Neural cell (in vitro differentiated cells): ENCODE measurements around the gene OARD1. TPM values are rescaled to one million over a fixed set of nuclear protein-coding genes. Genes with fewer than 3 reads are reported as not detected.

Experiments
- H2AFZ ChIP-seq: fragments of 200-600, 300-800 bp; sonication (generic), shearing (Covaris generic); 2 replicates; pipeline ENCODE4 v1.6.0; 2014; ENCODE audit warnings: low read depth, mild to moderate bottlenecking, antibody characterized with exemption, low read length, moderate library complexity
- H3F3A ChIP-seq: fragments of 200-600 bp; shearing (Covaris generic); 2 replicates; pipeline ENCODE4 v1.6.1; 2016; ENCODE audit warnings: mild to moderate bottlenecking, moderate library complexity, mixed read lengths, antibody characterized with exemption, low read length; ENCODE audit not compliant: insufficient read depth, poor library complexity, severe bottlenecking
- H3K27ac ChIP-seq: fragments of 200-600, 300-800 bp; sonication (generic), shearing (Covaris generic); 2 replicates; pipeline ENCODE4 v1.5.1; 2014; ENCODE audit warnings: mild to moderate bottlenecking, low read length, moderate library complexity
- H3K27me3 ChIP-seq: fragments of 300-800, 200-600 bp; sonication (generic), shearing (Covaris generic); 2 replicates; pipeline ENCODE4 v1.6.0; 2014; ENCODE audit warnings: mild to moderate bottlenecking, low read depth, low read length, moderate library complexity; ENCODE audit not compliant: insufficient read depth
- H3K36me3 ChIP-seq: fragments of 300-800, 200-600 bp; sonication (generic), shearing (Covaris generic); 2 replicates; pipeline ENCODE4 v1.5.1; 2014; ENCODE audit warnings: mild to moderate bottlenecking, antibody characterized with exemption, low read length, moderate library complexity; ENCODE audit not compliant: insufficient read depth
- H3K4me2 ChIP-seq: fragments of 300-800, 200-600 bp; sonication (generic), shearing (Covaris generic); 2 replicates; pipeline ENCODE4 v1.6.0; 2014; ENCODE audit warnings: mild to moderate bottlenecking, low read length
- H3K4me3 ChIP-seq: fragments of 300-800, 200-600 bp; sonication (generic), shearing (Covaris generic); 2 replicates; pipeline ENCODE4 v1.5.1; 2014; ENCODE audit warnings: mild to moderate bottlenecking, low read length, moderate library complexity
- H3K79me2 ChIP-seq: fragments of 200-600 bp; shearing (Covaris generic); replicated peaks from 2 replicates; pipeline ENCODE4 v1.6.0; 2014; ENCODE audit warnings: mild to moderate bottlenecking, low read length, moderate library complexity; ENCODE audit not compliant: insufficient read depth
- H3K9ac ChIP-seq: fragments of 300-800, 200-600 bp; sonication (generic), shearing (Covaris generic); 2 replicates; pipeline ENCODE4 v1.6.1; 2016; ENCODE audit warnings: mild to moderate bottlenecking, low read length, mixed read lengths
- H3K9me2 ChIP-seq: fragments of 200-600 bp; shearing (Covaris generic); 2 replicates; pipeline ENCODE4 v1.6.1; 2016; ENCODE audit warnings: mild to moderate bottlenecking, low read length, mixed read lengths; ENCODE audit not compliant: insufficient read depth
- H3K9me3 ChIP-seq: fragments of 200-600, 300-800 bp; sonication (generic), shearing (Covaris generic); 2 replicates; pipeline ENCODE4 v1.6.1; 2016; ENCODE audit warnings: mild to moderate bottlenecking, mixed run types, low read length, moderate library complexity, mixed read lengths
- H4K20me1 ChIP-seq: fragments of 200-600 bp; shearing (Covaris generic); 2 replicates; pipeline ENCODE4 v1.6.1; 2016; ENCODE audit warnings: mild to moderate bottlenecking, mixed run types; ENCODE audit not compliant: insufficient read depth
- EP300 ChIP-seq: fragments of 450-650 bp; conservative IDR thresholded peaks from 2 replicates; pipeline ENCODE4 v1.6.1; 2014; ENCODE audit warnings: antibody characterized with exemption, mild to moderate bottlenecking, moderate library complexity; ENCODE audit not compliant: poor library complexity, severe bottlenecking
- EZH2 ChIP-seq: fragments of 200-600, 300-800 bp; shearing (Covaris generic), sonication (generic); IDR thresholded peaks from 2 replicates; pipeline ENCODE4 v1.6.1; 2014; ENCODE audit warnings: antibody characterized with exemption, low read length, borderline replicate concordance, mild to moderate bottlenecking; ENCODE audit not compliant: insufficient read depth, poor library complexity, severe bottlenecking
- MXI1 ChIP-seq: fragments of 450-650 bp; conservative IDR thresholded peaks from 2 replicates; pipeline ENCODE4 v1.6.1; 2014; ENCODE audit warnings: antibody characterized with exemption, mild to moderate bottlenecking; ENCODE audit not compliant: poor library complexity, severe bottlenecking
- POLR2AphosphoS5 ChIP-seq: IDR thresholded peaks from 2 replicates; pipeline ENCODE4 v1.6.1; 2012
- SMC3 ChIP-seq: fragments of 450-650 bp; conservative IDR thresholded peaks from 2 replicates; pipeline ENCODE4 v1.6.1; 2014; ENCODE audit warnings: antibody characterized with exemption, mild to moderate bottlenecking, moderate library complexity; ENCODE audit not compliant: poor library complexity
- TAF1 ChIP-seq: IDR thresholded peaks from 2 replicates; pipeline ENCODE4 v1.6.1; 2012; ENCODE audit warnings: low read depth
- polyA plus RNA-seq: library from polyadenylated mRNA; depleted of rRNA; stranded (reverse); fragments of >200 nt; gene quantifications from 2 replicates; pipeline ENCODE4 v1.2.3, GENCODE V29; 2014
- TF ChIP-seq, protein P1 (sequence below): IDR thresholded peaks from 2 replicates; pipeline ENCODE4 v1.6.1; 2012; ENCODE audit warnings: borderline replicate concordance
- TF ChIP-seq, protein P2 (sequence below): fragments of 450-650 bp; IDR thresholded peaks from 2 replicates; pipeline ENCODE4 v1.5.1; 2014; ENCODE audit warnings: antibody characterized with exemption, mild to moderate bottlenecking, moderate library complexity; ENCODE audit not compliant: poor library complexity, severe bottlenecking

OARD1 gene
- polyA plus RNA-seq, 1 donor from 2014 or later, result 38.7 TPM

DNA sequence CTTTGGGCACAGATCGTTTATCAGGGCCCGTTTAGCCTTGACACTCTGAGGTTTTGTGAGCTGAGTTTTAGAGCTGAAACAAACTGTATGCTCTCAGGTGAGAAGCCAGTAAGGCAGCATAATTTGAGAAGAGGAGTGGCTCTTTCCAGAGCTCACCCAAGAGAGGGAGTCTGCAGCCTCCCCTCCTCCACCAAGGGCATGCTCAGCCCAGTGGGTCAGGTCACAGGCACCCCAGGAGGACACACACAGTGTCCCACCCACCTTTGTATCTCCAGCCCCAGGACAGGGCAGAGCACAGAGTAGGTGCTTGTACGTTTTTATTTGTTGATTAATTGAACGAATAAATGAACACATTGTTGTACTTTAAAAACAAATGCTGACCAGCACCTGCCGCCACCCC is 26.5 kb downstream of the OARD1 start:
- no peaks in the 10 kb centered on the region for H3K36me3 ChIP-seq
- H3K9me2 ChIP-seq, result no peaks in the 10 kb centered on the region
- H3K9me3 ChIP-seq, result no peaks in the 10 kb centered on the region
- H4K20me1 ChIP-seq, result no peaks in the 10 kb centered on the region
- no peaks in the 10 kb centered on the region for H3K27me3 ChIP-seq
- H3K4me3 ChIP-seq, result no peak overlapping the region
- no peak for TF ChIP-seq MXI1
- TF ChIP-seq SMC3, result no peak
- no peak for TF ChIP-seq EZH2
- TF ChIP-seq EP300, result no peak
- TF ChIP-seq TAF1, result no peak
- TF ChIP-seq, protein P1, sequence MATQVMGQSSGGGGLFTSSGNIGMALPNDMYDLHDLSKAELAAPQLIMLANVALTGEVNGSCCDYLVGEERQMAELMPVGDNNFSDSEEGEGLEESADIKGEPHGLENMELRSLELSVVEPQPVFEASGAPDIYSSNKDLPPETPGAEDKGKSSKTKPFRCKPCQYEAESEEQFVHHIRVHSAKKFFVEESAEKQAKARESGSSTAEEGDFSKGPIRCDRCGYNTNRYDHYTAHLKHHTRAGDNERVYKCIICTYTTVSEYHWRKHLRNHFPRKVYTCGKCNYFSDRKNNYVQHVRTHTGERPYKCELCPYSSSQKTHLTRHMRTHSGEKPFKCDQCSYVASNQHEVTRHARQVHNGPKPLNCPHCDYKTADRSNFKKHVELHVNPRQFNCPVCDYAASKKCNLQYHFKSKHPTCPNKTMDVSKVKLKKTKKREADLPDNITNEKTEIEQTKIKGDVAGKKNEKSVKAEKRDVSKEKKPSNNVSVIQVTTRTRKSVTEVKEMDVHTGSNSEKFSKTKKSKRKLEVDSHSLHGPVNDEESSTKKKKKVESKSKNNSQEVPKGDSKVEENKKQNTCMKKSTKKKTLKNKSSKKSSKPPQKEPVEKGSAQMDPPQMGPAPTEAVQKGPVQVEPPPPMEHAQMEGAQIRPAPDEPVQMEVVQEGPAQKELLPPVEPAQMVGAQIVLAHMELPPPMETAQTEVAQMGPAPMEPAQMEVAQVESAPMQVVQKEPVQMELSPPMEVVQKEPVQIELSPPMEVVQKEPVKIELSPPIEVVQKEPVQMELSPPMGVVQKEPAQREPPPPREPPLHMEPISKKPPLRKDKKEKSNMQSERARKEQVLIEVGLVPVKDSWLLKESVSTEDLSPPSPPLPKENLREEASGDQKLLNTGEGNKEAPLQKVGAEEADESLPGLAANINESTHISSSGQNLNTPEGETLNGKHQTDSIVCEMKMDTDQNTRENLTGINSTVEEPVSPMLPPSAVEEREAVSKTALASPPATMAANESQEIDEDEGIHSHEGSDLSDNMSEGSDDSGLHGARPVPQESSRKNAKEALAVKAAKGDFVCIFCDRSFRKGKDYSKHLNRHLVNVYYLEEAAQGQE, result no peak
- TF ChIP-seq POLR2AphosphoS5, result no peak
- TF ChIP-seq, protein P2, sequence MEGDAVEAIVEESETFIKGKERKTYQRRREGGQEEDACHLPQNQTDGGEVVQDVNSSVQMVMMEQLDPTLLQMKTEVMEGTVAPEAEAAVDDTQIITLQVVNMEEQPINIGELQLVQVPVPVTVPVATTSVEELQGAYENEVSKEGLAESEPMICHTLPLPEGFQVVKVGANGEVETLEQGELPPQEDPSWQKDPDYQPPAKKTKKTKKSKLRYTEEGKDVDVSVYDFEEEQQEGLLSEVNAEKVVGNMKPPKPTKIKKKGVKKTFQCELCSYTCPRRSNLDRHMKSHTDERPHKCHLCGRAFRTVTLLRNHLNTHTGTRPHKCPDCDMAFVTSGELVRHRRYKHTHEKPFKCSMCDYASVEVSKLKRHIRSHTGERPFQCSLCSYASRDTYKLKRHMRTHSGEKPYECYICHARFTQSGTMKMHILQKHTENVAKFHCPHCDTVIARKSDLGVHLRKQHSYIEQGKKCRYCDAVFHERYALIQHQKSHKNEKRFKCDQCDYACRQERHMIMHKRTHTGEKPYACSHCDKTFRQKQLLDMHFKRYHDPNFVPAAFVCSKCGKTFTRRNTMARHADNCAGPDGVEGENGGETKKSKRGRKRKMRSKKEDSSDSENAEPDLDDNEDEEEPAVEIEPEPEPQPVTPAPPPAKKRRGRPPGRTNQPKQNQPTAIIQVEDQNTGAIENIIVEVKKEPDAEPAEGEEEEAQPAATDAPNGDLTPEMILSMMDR, result no peak
- no peak overlapping the region for H2AFZ ChIP-seq
- H3K9ac ChIP-seq, result no peak overlapping the region
- no peaks in the 10 kb centered on the region for H3K79me2 ChIP-seq
- H3K27ac ChIP-seq, result no peak overlapping the region
- H3K4me2 ChIP-seq, result no peak overlapping the region
- H3F3A ChIP-seq, result no peaks in the 10 kb centered on the region

DNA sequence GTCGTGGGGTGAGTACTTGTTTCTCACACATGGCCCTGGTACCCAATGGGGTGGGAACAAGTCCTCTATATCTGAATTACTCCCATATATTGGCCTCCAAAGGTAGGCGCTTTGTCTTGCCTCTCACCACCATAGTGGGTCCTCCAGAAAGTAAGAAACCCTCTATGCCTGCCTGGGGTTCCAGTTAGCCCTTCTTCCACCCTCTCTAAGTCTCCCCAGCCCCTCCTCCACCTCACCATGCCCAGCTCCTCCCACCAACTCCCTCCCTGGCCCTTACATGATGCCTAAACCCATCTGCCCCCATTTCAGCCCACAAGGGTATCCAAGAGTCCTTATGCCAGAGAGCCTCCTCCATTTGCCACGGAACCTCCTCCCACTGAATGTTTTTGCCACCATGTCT is 29.0 kb downstream of the OARD1 start:
- no peaks in the 10 kb centered on the region for H3K79me2 ChIP-seq
- no peaks in the 10 kb centered on the region for H3F3A ChIP-seq
- no peak overlapping the region for H3K4me2 ChIP-seq
- no peak overlapping the region for H2AFZ ChIP-seq
- no peak overlapping the region for H3K4me3 ChIP-seq
- no peaks in the 10 kb centered on the region for H3K9me3 ChIP-seq
- H3K36me3 ChIP-seq, result no peaks in the 10 kb centered on the region
- no peak overlapping the region for H3K27ac ChIP-seq
- TF ChIP-seq EP300 (no peak), MXI1 (no peak), SMC3 (no peak)
- TF ChIP-seq, protein P2, result no peak
- H3K9ac ChIP-seq, result no peak overlapping the region
- no peaks in the 10 kb centered on the region for H4K20me1 ChIP-seq
- no peaks in the 10 kb centered on the region for H3K27me3 ChIP-seq
- no peaks in the 10 kb centered on the region for H3K9me2 ChIP-seq
